Mammary epithelial cell (primary cell): ENCODE results near the gene HEXD.

Experiments
- EZH2 ChIP-seq: IDR thresholded peaks from 2 replicates; pipeline ENCODE4 v1.6.1; 2012; ENCODE audit warnings: low read length, inconsistent platforms, borderline replicate concordance
- TF ChIP-seq, protein P1 (sequence below), 2 donors: IDR thresholded peaks in 1 of 2; conservative IDR thresholded peaks in 1 of 2; 2 replicates each; pipeline ENCODE4 v1.5.1; 2011 to 2012; ENCODE audit warnings: inconsistent platforms in 2 of 2, low read length in 2 of 2, mild to moderate bottlenecking in 2 of 2, control low read depth in 1 of 2, low read depth in 1 of 2; ENCODE audit not compliant: insufficient read depth in 1 of 2; ENCODE audit errors: extremely low read depth in 1 of 2

DNA sequence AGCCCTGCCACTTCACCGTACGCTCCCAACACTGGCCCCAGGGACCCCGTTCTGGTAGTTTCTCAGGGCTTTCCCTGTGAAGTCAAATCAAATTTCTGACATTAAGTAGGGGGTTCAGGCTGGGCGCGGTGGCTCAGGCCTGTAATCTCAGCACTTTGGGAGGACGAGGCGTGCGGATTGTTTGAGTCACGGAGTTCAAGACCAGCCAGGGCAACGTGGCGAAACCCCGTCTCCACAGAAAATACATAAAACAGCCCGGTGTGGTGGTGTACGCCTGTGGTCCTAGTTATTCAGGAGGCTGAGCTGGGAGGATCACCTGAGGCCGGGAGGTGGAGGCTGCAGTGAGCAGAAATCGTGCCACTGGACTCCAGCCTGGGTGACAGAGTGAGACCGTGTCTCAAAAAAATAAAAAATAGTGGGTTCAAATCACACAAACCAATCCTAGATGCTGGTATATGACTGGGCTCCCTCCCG, 31.8 kb downstream of the HEXD start:
- TF ChIP-seq, protein P1, sequence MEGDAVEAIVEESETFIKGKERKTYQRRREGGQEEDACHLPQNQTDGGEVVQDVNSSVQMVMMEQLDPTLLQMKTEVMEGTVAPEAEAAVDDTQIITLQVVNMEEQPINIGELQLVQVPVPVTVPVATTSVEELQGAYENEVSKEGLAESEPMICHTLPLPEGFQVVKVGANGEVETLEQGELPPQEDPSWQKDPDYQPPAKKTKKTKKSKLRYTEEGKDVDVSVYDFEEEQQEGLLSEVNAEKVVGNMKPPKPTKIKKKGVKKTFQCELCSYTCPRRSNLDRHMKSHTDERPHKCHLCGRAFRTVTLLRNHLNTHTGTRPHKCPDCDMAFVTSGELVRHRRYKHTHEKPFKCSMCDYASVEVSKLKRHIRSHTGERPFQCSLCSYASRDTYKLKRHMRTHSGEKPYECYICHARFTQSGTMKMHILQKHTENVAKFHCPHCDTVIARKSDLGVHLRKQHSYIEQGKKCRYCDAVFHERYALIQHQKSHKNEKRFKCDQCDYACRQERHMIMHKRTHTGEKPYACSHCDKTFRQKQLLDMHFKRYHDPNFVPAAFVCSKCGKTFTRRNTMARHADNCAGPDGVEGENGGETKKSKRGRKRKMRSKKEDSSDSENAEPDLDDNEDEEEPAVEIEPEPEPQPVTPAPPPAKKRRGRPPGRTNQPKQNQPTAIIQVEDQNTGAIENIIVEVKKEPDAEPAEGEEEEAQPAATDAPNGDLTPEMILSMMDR (conservative IDR thresholded peaks at IDR 0.05 in 1 of 2, IDR thresholded peaks at IDR 0.05 in 1 of 2; ENCODE audit: extremely low read depth in 1 of 2, insufficient read depth in 1 of 2, low read depth in 1 of 2, low read length in 2 of 2), result no peak
- TF ChIP-seq EZH2, result no peak
